ENCODE measurements around the gene ANKH.

GRCh38 chr5:14732991-14733390, 138.6 kb downstream of the ANKH start:
- TF ChIP-seq CTCF (conservative IDR thresholded peaks at IDR 0.05 in 1 of 2, IDR thresholded peaks at IDR 0.05 in 1 of 2; ENCODE audit: extremely low read depth in 1 of 2, insufficient read depth in 1 of 2, low read depth in 1 of 2, low read length in 2 of 2) (no peak), EZH2 (IDR thresholded peaks at IDR 0.05; ENCODE audit: borderline replicate concordance, low read length) (no peak)
